ENCODE results near the gene SH3RF2.
"Not testable (repeated sequence)": the region's sequence is repeated elsewhere in the genome, so short reads cannot be mapped to it uniquely, and the experiment has no call there.

SH3RF2 gene

GRCh38 chr5:146101646-146102045, 165.3 kb downstream of the SH3RF2 start:
- DNase-seq = no peak

- no peak for DNase-seq
These were observed 167.2 kb downstream of the SH3RF2 start for GRCh38 chr5:146103594-146103993.

GRCh38 chr5:146105477-146105876, 169.1 kb downstream of the SH3RF2 start, which contains the start of gene PLAC8L1:
Gene PLAC8L1 (minus strand): TSS chr5:146105577. CDS start chr5:146104311, 1,266 bp downstream.
- DNase-seq = no peak

- no peak for DNase-seq
These were observed 171.5 kb downstream of the SH3RF2 start for GRCh38 chr5:146107901-146108300.

GRCh38 chr5:146108870-146109269, 172.5 kb downstream of the SH3RF2 start:
- not testable (repeated sequence) for DNase-seq

GRCh38 chr5:146109379-146109778, 173.0 kb downstream of the SH3RF2 start:
- no peak for DNase-seq

GRCh38 chr5:146111409-146111808, 175.0 kb downstream of the SH3RF2 start:
- DNase-seq = peak; percentile 15

GRCh38 chr5:146112476-146112875, 176.1 kb downstream of the SH3RF2 start:
- no peak for DNase-seq
